ENCODE data around the gene CYP2J2.

- peak in 1 of 3 donors; percentile 54 for TF ChIP-seq CTCF (IDR thresholded peaks at IDR 0.05)
- TF ChIP-seq POLR2A (IDR thresholded peaks at IDR 0.05) = no peak
Measured at GRCh38 chr1:59947047-59947938, 20.7 kb upstream of the CYP2J2 start.
